IPS DF 6.9 (cell line): ENCODE data around the gene NUDT15.

Source experiments
- DNase-seq: peaks from one replicate; pipeline ENCODE4 v3.0.0-alpha.2; 2013; ENCODE audit warnings: low read depth, low spot score
- H3K27ac ChIP-seq: one replicate; pipeline ENCODE4 v1.5.1; 2013; ENCODE audit warnings: low read length, control low read depth
- H3K27me3 ChIP-seq: 2 replicates; pipeline ENCODE4 v1.6.1; 2013; ENCODE audit warnings: mild to moderate bottlenecking, low read length; ENCODE audit not compliant: control insufficient read depth, insufficient read depth
- H3K36me3 ChIP-seq: 2 replicates; pipeline ENCODE4 v1.6.1; 2013; ENCODE audit warnings: low read length; ENCODE audit not compliant: control insufficient read depth, insufficient read depth
- H3K4me1 ChIP-seq: 2 replicates; pipeline ENCODE4 v1.6.1; 2013; ENCODE audit warnings: low read length; ENCODE audit not compliant: control insufficient read depth, insufficient read depth
- H3K4me3 ChIP-seq: 2 replicates; pipeline ENCODE4 v1.5.1; 2013; ENCODE audit warnings: mild to moderate bottlenecking, low read length
- H3K9me3 ChIP-seq: 2 replicates; pipeline ENCODE4 v1.6.1; 2013; ENCODE audit warnings: low read length, inconsistent platforms; ENCODE audit not compliant: control insufficient read depth, insufficient read depth
- WGBS: extraction: QIAGEN DNeasy Blood & Tissue Kit; methylation state at CpG from one replicate; pipeline ENCODE4 v1.1.7; 2013; ENCODE audit warnings: mixed read lengths, missing lambda C conversion rate; ENCODE audit not compliant: insufficient read length, insufficient coverage; 5-methylcytosine and 5-hydroxymethylcytosine counted together

The NUDT15 gene

GRCh38 chr13:48006396-48006795, 31.1 kb upstream of the NUDT15 start:
- no peak overlapping the region for H3K4me3 ChIP-seq
- no CpG with 5 or more reads among the region's 1 CpG for WGBS
- no peak for DNase-seq
- no peaks in the 10 kb centered on the region for H3K27me3 ChIP-seq
- H3K9me3 ChIP-seq, result no peaks in the 10 kb centered on the region
- no peaks in the 10 kb centered on the region for H3K36me3 ChIP-seq
- no peak overlapping the region for H3K27ac ChIP-seq
- peaks cover 1% of the 10 kb centered on the region for H3K4me1 ChIP-seq

- H3K27ac ChIP-seq, result no peak overlapping the region
- no peaks in the 10 kb centered on the region for H3K36me3 ChIP-seq
- WGBS, result no CpG with 5 or more reads among the region's 1 CpG
Measured at GRCh38 chr13:48009284-48009683, 28.2 kb upstream of the NUDT15 start.

GRCh38 chr13:48010698-48011097, 26.8 kb upstream of the NUDT15 start:
- DNase-seq, result no peak
- H3K36me3 ChIP-seq, result no peaks in the 10 kb centered on the region
- no peaks in the 10 kb centered on the region for H3K4me1 ChIP-seq
- H3K9me3 ChIP-seq, result no peaks in the 10 kb centered on the region
- H3K4me3 ChIP-seq, result no peak overlapping the region
- no peaks in the 10 kb centered on the region for H3K27me3 ChIP-seq
- WGBS, result no CpG with 5 or more reads among the region's 4 CpGs
- H3K27ac ChIP-seq, result no peak overlapping the region

More at GRCh38 chr13:48009284-48009683, 28.2 kb upstream of the NUDT15 start:
- Histone ChIP-seq H3K4me3 (no peak overlapping the region), H3K27me3 (no peaks in the 10 kb centered on the region), H3K9me3 (no peaks in the 10 kb centered on the region), H3K4me1 (no peaks in the 10 kb centered on the region)
- no peak for DNase-seq

GRCh38 chr13:48012668-48013067, 24.9 kb upstream of the NUDT15 start:
- Histone ChIP-seq H3K27ac (no peak overlapping the region), H3K4me1 (no peaks in the 10 kb centered on the region), H3K27me3 (no peaks in the 10 kb centered on the region), H3K9me3 (no peaks in the 10 kb centered on the region), H3K36me3 (no peaks in the 10 kb centered on the region), H3K4me3 (no peak overlapping the region)
- no peak for DNase-seq
- WGBS, result no CpG with 5 or more reads among the region's 1 CpG

- WGBS, result no CpG with 5 or more reads among the region's 2 CpGs
Measured at GRCh38 chr13:48014359-48014758, 23.2 kb upstream of the NUDT15 start.

GRCh38 chr13:48018637-48019036, 18.9 kb upstream of the NUDT15 start:
- no peak for DNase-seq
- H3K27me3 ChIP-seq, result no peaks in the 10 kb centered on the region
- WGBS, result no CpG with 5 or more reads among the region's 2 CpGs
- no peaks in the 10 kb centered on the region for H3K36me3 ChIP-seq
- H3K4me1 ChIP-seq, result no peaks in the 10 kb centered on the region
- no peak overlapping the region for H3K27ac ChIP-seq
- no peaks in the 10 kb centered on the region for H3K9me3 ChIP-seq
- no peak overlapping the region for H3K4me3 ChIP-seq

More at GRCh38 chr13:48014359-48014758, 23.2 kb upstream of the NUDT15 start:
- Histone ChIP-seq H3K36me3 (no peaks in the 10 kb centered on the region), H3K4me1 (no peaks in the 10 kb centered on the region), H3K4me3 (no peak overlapping the region), H3K27me3 (no peaks in the 10 kb centered on the region), H3K9me3 (no peaks in the 10 kb centered on the region), H3K27ac (no peak overlapping the region)
- no peak for DNase-seq

- WGBS, result no CpG with 5 or more reads among the region's 1 CpG
- Histone ChIP-seq H3K4me3 (no peak overlapping the region), H3K27me3 (no peaks in the 10 kb centered on the region), H3K36me3 (no peaks in the 10 kb centered on the region), H3K27ac (no peak overlapping the region), H3K9me3 (no peaks in the 10 kb centered on the region), H3K4me1 (no peaks in the 10 kb centered on the region)
- no peak for DNase-seq
Measured at GRCh38 chr13:48019796-48020195, 17.7 kb upstream of the NUDT15 start.

- no peaks in the 10 kb centered on the region for H3K36me3 ChIP-seq
- no peak for DNase-seq
- no peak overlapping the region for H3K4me3 ChIP-seq
- no peaks in the 10 kb centered on the region for H3K27me3 ChIP-seq
- no peak overlapping the region for H3K27ac ChIP-seq
- no peaks in the 10 kb centered on the region; the same call in 1 of the 2 replicates for H3K9me3 ChIP-seq
- no peaks in the 10 kb centered on the region for H3K4me1 ChIP-seq
Measured at GRCh38 chr13:48028066-48028465, 9.5 kb upstream of the NUDT15 start.

- no peak for DNase-seq
- Histone ChIP-seq H3K4me1 (no peaks in the 10 kb centered on the region), H3K36me3 (no peaks in the 10 kb centered on the region), H3K9me3 (no peaks in the 10 kb centered on the region; the same call in 1 of the 2 replicates), H3K27ac (no peak overlapping the region), H3K27me3 (no peaks in the 10 kb centered on the region), H3K4me3 (no peak overlapping the region)
- no CpG with 5 or more reads among the region's 2 CpGs for WGBS
Measured at GRCh38 chr13:48029859-48030258, 7.7 kb upstream of the NUDT15 start.

GRCh38 chr13:48038761-48039160, 1.2 kb downstream of the NUDT15 start:
- H3K36me3 ChIP-seq, result no peaks in the 10 kb centered on the region; the same call in 1 of the 2 replicates
- DNase-seq, result no peak
- H3K27me3 ChIP-seq, result no peaks in the 10 kb centered on the region
- WGBS, result no CpG with 5 or more reads among the region's 1 CpG
- no peaks in the 10 kb centered on the region for H3K9me3 ChIP-seq
- no peak overlapping the region for H3K27ac ChIP-seq
- H3K4me3 ChIP-seq, result no peak overlapping the region
- H3K4me1 ChIP-seq, result no peaks in the 10 kb centered on the region

- no peak overlapping the region for H3K27ac ChIP-seq
- H3K36me3 ChIP-seq, result no peaks in the 10 kb centered on the region; the same call in 1 of the 2 replicates
- no peak for DNase-seq
- no peaks in the 10 kb centered on the region for H3K27me3 ChIP-seq
- no peaks in the 10 kb centered on the region for H3K9me3 ChIP-seq
- no peak overlapping the region for H3K4me3 ChIP-seq
- H3K4me1 ChIP-seq, result no peaks in the 10 kb centered on the region
Measured at GRCh38 chr13:48040049-48040448, 2.5 kb downstream of the NUDT15 start.
